ENCODE data around the gene ZNF668. TPM values are rescaled to one million over a fixed set of nuclear protein-coding genes. Genes with fewer than 3 reads are reported as not detected.

The ZNF668 gene
- total RNA-seq, 3 donors from 2014 or later (not counting 1 experiment from before 2014, with no cell fraction given), result 11.0 to 27.4 (median 22.6) TPM

DNA sequence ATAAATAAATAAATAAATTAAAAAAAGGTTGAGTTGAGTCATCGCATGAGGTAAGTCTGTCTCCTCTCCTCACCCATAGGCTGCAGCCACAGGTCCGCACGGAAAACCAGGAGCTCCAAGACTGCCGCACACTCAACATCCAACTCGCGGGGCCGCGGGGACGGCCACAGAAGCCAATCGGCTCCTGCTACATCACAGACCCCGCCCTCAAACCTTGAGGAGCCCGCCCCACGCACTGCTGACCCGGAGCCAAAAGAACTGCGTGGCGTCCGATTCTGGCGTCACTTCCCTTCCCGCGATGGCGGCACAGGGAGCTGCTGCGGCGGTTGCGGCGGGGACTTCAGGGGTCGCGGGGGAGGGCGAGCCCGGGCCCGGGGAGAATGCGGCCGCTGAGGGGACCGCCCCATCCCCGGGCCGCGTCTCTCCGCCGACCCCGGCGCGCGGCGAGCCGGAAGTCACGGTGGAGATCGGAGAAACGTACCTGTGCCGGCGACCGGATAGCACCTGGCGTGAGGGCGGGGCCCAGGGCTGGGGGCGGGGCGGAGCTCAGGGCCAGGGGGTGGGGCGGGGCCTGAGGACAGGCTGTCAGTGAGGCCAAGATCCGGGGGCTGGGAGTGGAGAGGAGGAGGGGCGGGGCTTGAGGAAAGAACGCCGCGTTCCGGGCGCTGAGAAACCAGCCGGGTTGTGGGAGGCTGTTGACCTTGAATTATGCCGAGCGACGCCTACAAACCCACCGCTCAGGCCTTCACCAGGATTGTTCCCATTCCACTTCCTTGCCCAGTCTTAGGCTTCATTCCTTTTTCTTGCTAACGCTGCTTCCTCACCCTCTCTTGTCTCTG, 43.6 kb upstream of the ZNF668 start, which contains the start of gene KAT8:
Gene KAT8, plus strand, starts transcription at position 281 of the 839 bp plus-strand sequence. Its CDS starts 18 bp downstream, at position 299.
- TF ChIP-seq, protein P1, sequence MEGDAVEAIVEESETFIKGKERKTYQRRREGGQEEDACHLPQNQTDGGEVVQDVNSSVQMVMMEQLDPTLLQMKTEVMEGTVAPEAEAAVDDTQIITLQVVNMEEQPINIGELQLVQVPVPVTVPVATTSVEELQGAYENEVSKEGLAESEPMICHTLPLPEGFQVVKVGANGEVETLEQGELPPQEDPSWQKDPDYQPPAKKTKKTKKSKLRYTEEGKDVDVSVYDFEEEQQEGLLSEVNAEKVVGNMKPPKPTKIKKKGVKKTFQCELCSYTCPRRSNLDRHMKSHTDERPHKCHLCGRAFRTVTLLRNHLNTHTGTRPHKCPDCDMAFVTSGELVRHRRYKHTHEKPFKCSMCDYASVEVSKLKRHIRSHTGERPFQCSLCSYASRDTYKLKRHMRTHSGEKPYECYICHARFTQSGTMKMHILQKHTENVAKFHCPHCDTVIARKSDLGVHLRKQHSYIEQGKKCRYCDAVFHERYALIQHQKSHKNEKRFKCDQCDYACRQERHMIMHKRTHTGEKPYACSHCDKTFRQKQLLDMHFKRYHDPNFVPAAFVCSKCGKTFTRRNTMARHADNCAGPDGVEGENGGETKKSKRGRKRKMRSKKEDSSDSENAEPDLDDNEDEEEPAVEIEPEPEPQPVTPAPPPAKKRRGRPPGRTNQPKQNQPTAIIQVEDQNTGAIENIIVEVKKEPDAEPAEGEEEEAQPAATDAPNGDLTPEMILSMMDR (IDR thresholded peaks at IDR 0.05), result no peak
- Mint-ChIP-seq H3K27me3 (ENCODE audit: low read depth in 2 of 2) (no peaks in the 10 kb centered on the region), H3K27ac (peak within 1 kb of the TSS; percentile 81 to 91), H3K4me3 (peak within 1 kb of the TSS; percentile 85), H3K36me3 (peaks cover 11% of the 10 kb centered on the region), H3K4me1 (peaks cover 12 to 17% of the 10 kb centered on the region in 2 donors), H3K9me3 (no peaks in the 10 kb centered on the region)
- Histone ChIP-seq H3K27ac (ENCODE audit: low read length) (peak within 1 kb of the TSS; percentile 74), H3K36me3 (ENCODE audit: control insufficient read depth, insufficient read depth, low read length) (peaks cover 27% of the 10 kb centered on the region), H3K27me3 (ENCODE audit: control insufficient read depth, insufficient read depth, low read length) (no peaks in the 10 kb centered on the region), H3K4me3 (ENCODE audit: low read length) (peak within 1 kb of the TSS; percentile 39), H3K9me3 (ENCODE audit: control insufficient read depth, insufficient read depth, low read length) (no peaks in the 10 kb centered on the region), H3K4me1 (ENCODE audit: control insufficient read depth, insufficient read depth, low read length) (peaks cover 27% of the 10 kb centered on the region)
- peak; percentile 92 to 97 (median 92) for ATAC-seq
- intact Hi-C loops (cut with micrococcal nuclease), result loop anchor here (1.0 to 10.0 kb wide), 2 partner anchors 43 to 67 kb away; partner anchors contain the start of genes FUS, ZNF646 and ZNF668
- peak; percentile 93 to 98 for DNase-seq
- under 1% methylated on average over 65 of the region's 68 CpGs for WGBS (ENCODE audit: insufficient coverage)

DNA sequence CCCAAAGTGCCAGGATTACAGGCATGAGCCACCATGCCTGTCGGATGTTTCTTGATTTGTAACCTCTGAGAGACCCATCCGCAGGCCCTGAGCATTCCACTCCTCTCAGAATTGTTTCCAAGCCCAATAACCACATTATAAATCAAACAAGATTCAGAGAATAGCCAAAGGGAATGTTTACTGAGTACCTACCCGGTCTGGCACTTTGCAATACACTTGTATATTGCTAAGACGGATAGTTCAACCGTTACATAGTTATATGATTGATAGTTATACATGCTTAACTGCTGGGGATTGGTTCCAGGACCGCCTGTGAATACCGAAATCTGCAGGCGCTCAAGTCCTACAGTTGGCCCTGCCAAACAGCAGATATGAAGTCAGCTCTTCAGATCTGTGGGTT, 40.4 kb upstream of the ZNF668 start:
- Mint-ChIP-seq H3K4me3 (no peak overlapping the region), H3K4me1 (peaks cover 18 to 22% of the 10 kb centered on the region in 2 donors), H3K9me3 (no peaks in the 10 kb centered on the region), H3K27me3 (ENCODE audit: low read depth in 2 of 2) (no peaks in the 10 kb centered on the region), H3K27ac (no peak overlapping the region), H3K36me3 (no peaks in the 10 kb centered on the region)
- no peak for DNase-seq
- TF ChIP-seq, protein P1 (IDR thresholded peaks at IDR 0.05), result no peak
- H3K36me3 ChIP-seq (ENCODE audit: control insufficient read depth, insufficient read depth, low read length), result peaks cover 22% of the 10 kb centered on the region
- no peaks in the 10 kb centered on the region for H3K9me3 ChIP-seq (ENCODE audit: control insufficient read depth, insufficient read depth, low read length)
- ATAC-seq, result no peak
- no peak overlapping the region for H3K4me3 ChIP-seq (ENCODE audit: low read length)
- no peak overlapping the region for H3K27ac ChIP-seq (ENCODE audit: low read length)
- no peaks in the 10 kb centered on the region for H3K27me3 ChIP-seq (ENCODE audit: control insufficient read depth, insufficient read depth, low read length)
- intact Hi-C loops (cut with micrococcal nuclease), result loop anchor here (10.0 kb wide), 1 partner anchor 70 kb away; the partner anchor contains the start of gene FUS
- WGBS (ENCODE audit: insufficient coverage), result 96% methylated on average over 8 of the region's 8 CpGs
- peaks cover 29% of the 10 kb centered on the region for H3K4me1 ChIP-seq (ENCODE audit: control insufficient read depth, insufficient read depth, low read length)

DNA sequence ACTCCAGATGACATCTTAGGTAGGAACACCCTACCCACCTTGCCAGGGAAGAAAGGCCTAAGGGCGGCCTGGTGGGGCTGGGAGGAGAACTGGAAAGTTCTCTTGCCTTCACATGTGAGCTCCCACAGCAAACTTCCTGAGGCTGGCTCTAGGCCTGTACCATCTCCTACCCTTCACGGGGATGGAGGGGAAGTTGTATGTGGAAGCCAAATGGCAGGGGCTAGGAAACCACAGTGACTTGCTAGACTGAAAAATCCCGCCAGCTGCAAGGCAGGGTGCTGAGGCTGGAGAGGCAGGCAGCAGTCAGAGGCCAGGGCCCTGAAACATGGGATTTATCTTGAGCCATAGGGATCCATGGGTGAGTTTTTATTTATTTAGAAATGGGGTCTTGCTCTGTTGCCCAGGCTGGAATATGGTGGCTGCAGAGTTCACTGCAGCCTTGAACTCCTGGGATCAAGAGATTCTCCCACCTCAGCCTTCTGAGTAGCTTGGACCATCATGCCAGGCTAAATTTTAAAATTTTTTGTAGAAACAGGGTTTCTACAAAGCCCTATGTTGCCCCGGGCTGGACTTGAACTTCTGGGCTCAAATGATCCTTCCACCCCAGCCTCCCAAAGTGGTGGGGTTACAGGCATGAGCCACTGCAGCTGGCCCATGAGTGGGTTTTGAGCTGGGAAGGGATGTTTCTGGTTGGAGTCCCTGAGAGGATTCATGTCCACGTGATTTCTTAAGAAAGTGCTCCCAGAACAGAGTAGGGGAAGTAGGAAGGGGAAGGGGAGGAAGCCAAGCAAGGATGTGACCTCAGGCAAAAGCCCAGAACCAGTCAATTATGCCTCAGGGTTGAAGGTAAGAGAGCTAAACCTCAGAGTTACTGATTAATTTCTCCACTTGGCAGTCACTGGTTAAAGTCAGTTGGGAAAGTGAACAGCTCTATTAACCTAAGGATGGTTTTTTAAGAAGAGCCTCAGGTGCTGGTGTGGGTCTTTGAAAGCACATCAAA, 39.4 kb upstream of the ZNF668 start:
- DNase-seq (no peak), ATAC-seq (no peak)
- Mint-ChIP-seq H3K4me3 (no peak overlapping the region), H3K9me3 (no peaks in the 10 kb centered on the region), H3K4me1 (peaks cover 15 to 23% of the 10 kb centered on the region in 2 donors), H3K36me3 (no peaks in the 10 kb centered on the region), H3K27me3 (ENCODE audit: low read depth in 2 of 2) (no peaks in the 10 kb centered on the region), H3K27ac (no peak overlapping the region)
- Histone ChIP-seq H3K9me3 (ENCODE audit: control insufficient read depth, insufficient read depth, low read length) (no peaks in the 10 kb centered on the region), H3K27ac (ENCODE audit: low read length) (peak overlapping the region; percentile 37), H3K4me3 (ENCODE audit: low read length) (no peak overlapping the region), H3K27me3 (ENCODE audit: control insufficient read depth, insufficient read depth, low read length) (no peaks in the 10 kb centered on the region), H3K4me1 (ENCODE audit: control insufficient read depth, insufficient read depth, low read length) (peaks cover 34% of the 10 kb centered on the region), H3K36me3 (ENCODE audit: control insufficient read depth, insufficient read depth, low read length) (peaks cover 23% of the 10 kb centered on the region)
- TF ChIP-seq, protein P1 (IDR thresholded peaks at IDR 0.05), result no peak
- 48% methylated on average over 4 of the region's 5 CpGs for WGBS (ENCODE audit: insufficient coverage)
- intact Hi-C loops (cut with micrococcal nuclease), result loop anchor here (10.0 kb wide), 1 partner anchor 71 kb away; the partner anchor contains the start of gene FUS
